ENCODE results near the gene PIK3R5.

PIK3R5 gene

DNA sequence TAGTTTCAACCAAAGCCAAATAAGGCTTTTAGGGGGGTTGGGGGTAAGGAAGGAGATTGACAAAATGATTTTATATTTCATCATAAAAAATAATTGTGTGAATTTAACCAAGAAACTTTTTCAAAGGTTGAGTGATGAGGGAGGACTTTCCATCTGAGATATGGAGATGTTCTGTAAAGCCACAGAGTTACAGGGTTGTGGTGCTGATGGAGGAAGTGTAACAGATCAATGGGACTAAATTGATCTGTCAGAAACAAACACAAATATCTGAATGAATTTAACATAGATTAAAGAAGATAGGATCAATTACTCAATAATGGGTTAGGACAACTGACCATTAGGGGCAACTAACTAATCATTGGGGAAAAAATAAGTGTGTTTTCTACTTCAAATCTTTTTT, 14.2 kb upstream of the PIK3R5 start:
- no peak overlapping the region for H3K4me3 Mint-ChIP-seq
- peaks cover 10% of the 10 kb centered on the region for H3K4me1 Mint-ChIP-seq
- H3K27ac Mint-ChIP-seq, result no peak overlapping the region
- H3K36me3 Mint-ChIP-seq (ENCODE audit: low read depth), result no peaks in the 10 kb centered on the region
- TF ChIP-seq, protein P1, sequence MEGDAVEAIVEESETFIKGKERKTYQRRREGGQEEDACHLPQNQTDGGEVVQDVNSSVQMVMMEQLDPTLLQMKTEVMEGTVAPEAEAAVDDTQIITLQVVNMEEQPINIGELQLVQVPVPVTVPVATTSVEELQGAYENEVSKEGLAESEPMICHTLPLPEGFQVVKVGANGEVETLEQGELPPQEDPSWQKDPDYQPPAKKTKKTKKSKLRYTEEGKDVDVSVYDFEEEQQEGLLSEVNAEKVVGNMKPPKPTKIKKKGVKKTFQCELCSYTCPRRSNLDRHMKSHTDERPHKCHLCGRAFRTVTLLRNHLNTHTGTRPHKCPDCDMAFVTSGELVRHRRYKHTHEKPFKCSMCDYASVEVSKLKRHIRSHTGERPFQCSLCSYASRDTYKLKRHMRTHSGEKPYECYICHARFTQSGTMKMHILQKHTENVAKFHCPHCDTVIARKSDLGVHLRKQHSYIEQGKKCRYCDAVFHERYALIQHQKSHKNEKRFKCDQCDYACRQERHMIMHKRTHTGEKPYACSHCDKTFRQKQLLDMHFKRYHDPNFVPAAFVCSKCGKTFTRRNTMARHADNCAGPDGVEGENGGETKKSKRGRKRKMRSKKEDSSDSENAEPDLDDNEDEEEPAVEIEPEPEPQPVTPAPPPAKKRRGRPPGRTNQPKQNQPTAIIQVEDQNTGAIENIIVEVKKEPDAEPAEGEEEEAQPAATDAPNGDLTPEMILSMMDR (IDR thresholded peaks at IDR 0.05), result no peak
- DNase-seq, result no peak
- peaks cover 25% of the 10 kb centered on the region for H3K9me3 Mint-ChIP-seq
- H3K27me3 Mint-ChIP-seq (ENCODE audit: low read depth, poor library complexity), result peaks cover 6% of the 10 kb centered on the region

DNA sequence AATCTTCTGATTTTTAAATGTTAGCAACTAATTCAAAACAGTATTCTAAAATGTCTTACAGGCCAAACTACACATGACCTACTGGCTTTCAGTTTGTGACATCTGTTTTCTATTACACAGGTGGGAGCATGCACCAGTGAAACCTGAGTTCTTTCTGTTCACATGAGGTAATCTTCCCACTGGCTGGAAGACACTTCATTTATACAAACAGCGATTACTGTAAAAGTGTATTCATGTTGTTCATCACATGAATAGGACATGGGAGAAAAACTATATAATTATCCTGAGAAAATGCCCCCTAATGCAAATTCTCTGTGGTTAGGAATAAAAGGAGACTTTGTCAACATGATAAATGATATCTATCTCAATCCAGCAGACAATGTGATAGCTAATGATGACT, 11.1 kb upstream of the PIK3R5 start:
- Mint-ChIP-seq H3K4me1 (peaks cover 10% of the 10 kb centered on the region), H3K4me3 (no peak overlapping the region), H3K27me3 (ENCODE audit: low read depth, poor library complexity) (peaks cover 4% of the 10 kb centered on the region), H3K36me3 (ENCODE audit: low read depth) (peaks cover 8% of the 10 kb centered on the region), H3K9me3 (peaks cover 20% of the 10 kb centered on the region), H3K27ac (no peak overlapping the region)
- TF ChIP-seq, protein P1 (IDR thresholded peaks at IDR 0.05), result no peak
- DNase-seq, result no peak

DNA sequence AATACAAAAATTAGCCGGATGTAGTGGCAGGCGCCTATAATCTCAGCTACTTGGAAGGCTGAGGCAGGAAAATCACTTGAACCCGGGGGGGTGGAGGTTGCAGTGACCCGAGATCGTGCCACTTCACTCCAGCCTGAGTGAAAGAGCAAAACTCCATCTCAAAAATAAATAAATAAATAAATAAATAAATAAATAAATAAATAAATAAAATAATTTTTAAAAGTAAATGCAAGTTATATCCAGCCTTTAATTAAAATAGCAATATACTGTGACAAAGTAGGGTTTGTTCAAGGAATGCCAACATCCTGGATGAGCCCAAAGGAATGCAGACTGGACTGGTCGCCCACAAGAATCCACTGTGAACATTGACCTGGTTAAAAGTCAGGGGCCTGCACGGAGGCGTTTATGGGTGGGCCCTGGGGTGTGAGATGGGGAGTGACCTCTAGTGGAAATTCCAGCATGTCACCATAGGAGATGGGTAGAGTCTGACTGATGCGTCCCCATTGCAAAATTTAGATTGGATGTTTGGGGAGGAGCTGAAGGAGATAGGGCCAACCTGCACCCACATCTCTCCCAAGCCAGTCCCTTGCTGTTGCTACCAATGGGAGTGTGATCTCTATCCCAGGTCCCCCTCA, 9.7 kb upstream of the PIK3R5 start:
- Mint-ChIP-seq H3K27me3 (ENCODE audit: low read depth, poor library complexity) (peaks cover 16% of the 10 kb centered on the region), H3K4me3 (no peak overlapping the region), H3K4me1 (peaks cover 10% of the 10 kb centered on the region), H3K36me3 (ENCODE audit: low read depth) (peaks cover 9% of the 10 kb centered on the region), H3K27ac (no peak overlapping the region), H3K9me3 (peaks cover 34% of the 10 kb centered on the region)
- DNase-seq, result no peak
- TF ChIP-seq, protein P1 (IDR thresholded peaks at IDR 0.05), result no peak

DNA sequence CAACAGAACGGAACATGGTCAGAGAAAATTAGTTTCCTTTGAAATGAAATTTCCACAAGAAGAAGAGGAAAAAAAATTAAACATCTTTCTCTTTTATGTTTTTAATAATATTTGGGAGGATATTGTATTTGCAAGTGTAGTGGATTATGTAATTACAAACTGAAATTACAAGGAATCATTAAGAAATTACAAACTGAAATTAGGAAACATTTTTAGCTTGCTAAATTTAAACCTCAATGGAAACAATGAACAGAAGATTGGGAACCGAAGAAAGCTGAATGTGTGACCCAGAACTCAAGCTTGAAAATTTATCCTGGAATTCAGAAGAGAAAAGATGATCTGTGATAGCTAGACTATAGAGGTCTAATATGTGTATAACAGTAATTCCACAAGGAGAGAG, 4.4 kb upstream of the PIK3R5 start:
- no peak for DNase-seq
- no peak overlapping the region for H3K27ac Mint-ChIP-seq
- peaks cover 1% of the 10 kb centered on the region for H3K4me1 Mint-ChIP-seq
- peaks cover 66% of the 10 kb centered on the region for H3K27me3 Mint-ChIP-seq (ENCODE audit: low read depth, poor library complexity)
- H3K9me3 Mint-ChIP-seq, result peaks cover 35% of the 10 kb centered on the region
- TF ChIP-seq, protein P1 (IDR thresholded peaks at IDR 0.05), result no peak
- peaks cover 9% of the 10 kb centered on the region for H3K36me3 Mint-ChIP-seq (ENCODE audit: low read depth)
- H3K4me3 Mint-ChIP-seq, result no peak overlapping the region

DNA sequence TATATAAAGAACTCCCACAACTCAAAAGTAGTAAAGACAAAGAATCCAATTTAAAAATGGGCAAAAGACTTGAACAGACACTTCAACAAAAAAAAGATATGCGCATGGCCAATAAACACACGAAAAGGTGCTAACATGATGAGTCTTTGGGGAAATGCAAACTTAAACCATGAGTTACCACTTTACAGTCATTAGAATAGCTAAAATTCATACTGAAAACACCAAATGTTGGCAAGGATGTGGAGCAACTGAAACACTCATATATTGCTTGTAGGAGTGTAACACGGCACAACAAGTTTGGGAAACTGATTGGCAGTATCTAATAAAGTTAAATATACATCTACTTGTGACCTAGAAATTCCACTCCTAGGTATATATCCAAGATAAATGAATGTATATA, 3.0 kb upstream of the PIK3R5 start:
- no peak overlapping the region for H3K4me3 Mint-ChIP-seq
- H3K27ac Mint-ChIP-seq, result no peak overlapping the region
- peaks cover 44% of the 10 kb centered on the region for H3K9me3 Mint-ChIP-seq
- DNase-seq, result no peak
- peaks cover 9% of the 10 kb centered on the region for H3K36me3 Mint-ChIP-seq (ENCODE audit: low read depth)
- peaks cover 10% of the 10 kb centered on the region for H3K4me1 Mint-ChIP-seq
- H3K27me3 Mint-ChIP-seq (ENCODE audit: low read depth, poor library complexity), result peaks cover 80% of the 10 kb centered on the region
- TF ChIP-seq, protein P1 (IDR thresholded peaks at IDR 0.05), result no peak

DNA sequence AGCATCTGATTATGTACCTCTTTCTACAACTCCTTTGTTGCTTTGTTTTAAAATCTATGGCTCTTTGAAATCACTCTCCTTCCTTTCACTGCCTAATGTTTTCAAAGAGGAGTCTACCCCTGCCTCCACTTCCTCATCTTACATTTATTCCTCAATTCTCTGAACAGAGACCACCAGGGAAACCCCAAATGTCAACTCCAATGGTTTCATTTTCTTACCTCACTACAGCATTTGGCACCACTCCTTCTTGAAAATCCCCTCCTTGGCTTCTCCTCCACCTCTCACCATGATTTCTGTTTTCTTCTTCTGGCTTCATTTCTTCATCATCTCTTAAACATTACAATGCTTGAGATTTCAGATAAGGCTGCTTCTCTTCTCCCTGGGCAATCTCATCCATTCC, 2.4 kb upstream of the PIK3R5 start:
- Mint-ChIP-seq H3K36me3 (ENCODE audit: low read depth) (peaks cover 9% of the 10 kb centered on the region), H3K4me3 (no peak overlapping the region), H3K27me3 (ENCODE audit: low read depth, poor library complexity) (peaks cover 86% of the 10 kb centered on the region), H3K27ac (no peak overlapping the region), H3K9me3 (peaks cover 44% of the 10 kb centered on the region), H3K4me1 (peaks cover 14% of the 10 kb centered on the region)
- no peak for DNase-seq
- TF ChIP-seq, protein P1 (IDR thresholded peaks at IDR 0.05), result no peak

Data from nephron progenitor cell (in vitro differentiated cells).